Activated naive CD8-positive, alpha-beta T cell treated with anti-CD3 and anti-CD28 coated beads, Interleukin-2, amount 50 U/mL, for 24 hours (primary cell): Measurements from ENCODE around the gene APBB1.
"Not testable (repeated sequence)": the region's sequence is repeated elsewhere in the genome, so short reads cannot be mapped to it uniquely, and the experiment has no call there.

Source experiments
- ATAC-seq: fragments of 150-1000 bp; cut with Tn5 transposase; one replicate; pipeline ENCODE4 v1.10.0; 2021
- DNase-seq: peaks from one replicate; pipeline ENCODE4 v3.0.0; 2021
- H3K27ac Mint-ChIP-seq: one replicate; pipeline ENCODE4 v1.8.0; 2021; ENCODE audit warnings: mild to moderate bottlenecking, mixed read lengths
- H3K27me3 Mint-ChIP-seq: one replicate; pipeline ENCODE4 v1.8.0; 2021; ENCODE audit warnings: mixed read lengths
- H3K36me3 Mint-ChIP-seq: one replicate; pipeline ENCODE4 v1.8.0; 2021; ENCODE audit warnings: low read depth, mixed read lengths
- H3K4me1 Mint-ChIP-seq: one replicate; pipeline ENCODE4 v1.8.0; 2021; ENCODE audit warnings: mixed read lengths
- H3K4me3 Mint-ChIP-seq: one replicate; pipeline ENCODE4 v1.8.0; 2021; ENCODE audit warnings: mild to moderate bottlenecking, moderate library complexity, mixed read lengths
- H3K9me3 Mint-ChIP-seq: one replicate; pipeline ENCODE4 v1.8.0; 2021; ENCODE audit warnings: mixed read lengths

The APBB1 gene

GRCh38 chr11:6405052-6405667 lies 13.7 kb downstream of the APBB1 start:
- DNase-seq = no peak
- Mint-ChIP-seq H3K27ac (no peak overlapping the region), H3K4me1 (peaks cover 72% of the 10 kb centered on the region), H3K27me3 (no peaks in the 10 kb centered on the region), H3K9me3 (no peaks in the 10 kb centered on the region), H3K36me3 (peaks cover 6% of the 10 kb centered on the region), H3K4me3 (no peak overlapping the region)
- no peak for ATAC-seq

- Mint-ChIP-seq H3K36me3 (peaks cover 5% of the 10 kb centered on the region), H3K9me3 (no peaks in the 10 kb centered on the region), H3K27me3 (no peaks in the 10 kb centered on the region), H3K4me1 (peaks cover 72% of the 10 kb centered on the region), H3K4me3 (peak overlapping the region; percentile 13), H3K27ac (no peak overlapping the region)
- DNase-seq (no peak), ATAC-seq (peak; percentile 34)
Observed at GRCh38 chr11:6404342-6405051, 14.4 kb downstream of the APBB1 start.

- Mint-ChIP-seq H3K27me3 (no peaks in the 10 kb centered on the region), H3K36me3 (peaks cover 5% of the 10 kb centered on the region), H3K4me3 (no peak overlapping the region), H3K4me1 (peaks cover 66% of the 10 kb centered on the region), H3K27ac (no peak overlapping the region), H3K9me3 (no peaks in the 10 kb centered on the region)
- DNase-seq (no peak), ATAC-seq (no peak)
Observed at GRCh38 chr11:6403539-6403938, 15.4 kb downstream of the APBB1 start.

- ATAC-seq (peak; percentile 92), DNase-seq (peak; percentile 65)
- peaks cover 2% of the 10 kb centered on the region for H3K36me3 Mint-ChIP-seq
- no peaks in the 10 kb centered on the region for H3K27me3 Mint-ChIP-seq
- H3K4me3 Mint-ChIP-seq = peak overlapping the region; percentile 76
- peaks cover 62% of the 10 kb centered on the region for H3K4me1 Mint-ChIP-seq
- peak overlapping the region; percentile 85 for H3K27ac Mint-ChIP-seq
- H3K9me3 Mint-ChIP-seq = no peaks in the 10 kb centered on the region
Observed at GRCh38 chr11:6402561-6402981, 16.3 kb downstream of the APBB1 start.

- Mint-ChIP-seq H3K27ac (peak overlapping the region; percentile 85), H3K4me1 (peaks cover 57% of the 10 kb centered on the region), H3K9me3 (no peaks in the 10 kb centered on the region), H3K4me3 (peak overlapping the region; percentile 76), H3K36me3 (peaks cover 5% of the 10 kb centered on the region), H3K27me3 (no peaks in the 10 kb centered on the region)
- DNase-seq = peak; percentile 38
- ATAC-seq = peak; percentile 53
Observed at GRCh38 chr11:6402061-6402470, 16.8 kb downstream of the APBB1 start.

GRCh38 chr11:6401464-6401863 lies 17.4 kb downstream of the APBB1 start:
- ATAC-seq = no peak
- DNase-seq = no peak
- H3K4me3 Mint-ChIP-seq = no peak overlapping the region
- no peak overlapping the region for H3K27ac Mint-ChIP-seq
- H3K27me3 Mint-ChIP-seq = no peaks in the 10 kb centered on the region
- H3K9me3 Mint-ChIP-seq = no peaks in the 10 kb centered on the region
- peaks cover 51% of the 10 kb centered on the region for H3K4me1 Mint-ChIP-seq
- peaks cover 5% of the 10 kb centered on the region for H3K36me3 Mint-ChIP-seq

GRCh38 chr11:6400431-6401345 lies 18.2 kb downstream of the APBB1 start:
- ATAC-seq = no peak
- Mint-ChIP-seq H3K36me3 (peaks cover 7% of the 10 kb centered on the region), H3K27me3 (no peaks in the 10 kb centered on the region), H3K4me1 (peaks cover 46% of the 10 kb centered on the region), H3K27ac (no peak overlapping the region), H3K4me3 (no peak overlapping the region), H3K9me3 (no peaks in the 10 kb centered on the region)
- DNase-seq = no peak

GRCh38 chr11:6397636-6398035 lies 21.3 kb downstream of the APBB1 start:
- Mint-ChIP-seq H3K36me3 (peaks cover 10% of the 10 kb centered on the region), H3K4me3 (no peak overlapping the region), H3K27me3 (no peaks in the 10 kb centered on the region), H3K4me1 (peaks cover 27% of the 10 kb centered on the region), H3K27ac (no peak overlapping the region), H3K9me3 (no peaks in the 10 kb centered on the region)
- DNase-seq (no peak), ATAC-seq (no peak)

GRCh38 chr11:6397156-6397555 lies 21.7 kb downstream of the APBB1 start:
- Mint-ChIP-seq H3K4me3 (no peak overlapping the region), H3K27me3 (no peaks in the 10 kb centered on the region), H3K4me1 (peaks cover 23% of the 10 kb centered on the region), H3K9me3 (no peaks in the 10 kb centered on the region), H3K27ac (no peak overlapping the region), H3K36me3 (peaks cover 11% of the 10 kb centered on the region)
- ATAC-seq = no peak
- DNase-seq = no peak

GRCh38 chr11:6395470-6396060 lies 23.3 kb downstream of the APBB1 start:
- no peak overlapping the region for H3K27ac Mint-ChIP-seq
- H3K4me3 Mint-ChIP-seq = no peak overlapping the region
- DNase-seq (no peak), ATAC-seq (no peak)
- H3K36me3 Mint-ChIP-seq = peaks cover 9% of the 10 kb centered on the region
- peaks cover 26% of the 10 kb centered on the region for H3K4me1 Mint-ChIP-seq
- no peaks in the 10 kb centered on the region for H3K9me3 Mint-ChIP-seq
- no peaks in the 10 kb centered on the region for H3K27me3 Mint-ChIP-seq

GRCh38 chr11:6393989-6394670 lies 24.8 kb downstream of the APBB1 start:
- no peak overlapping the region for H3K27ac Mint-ChIP-seq
- no peaks in the 10 kb centered on the region for H3K27me3 Mint-ChIP-seq
- DNase-seq (no peak), ATAC-seq (no peak)
- H3K9me3 Mint-ChIP-seq = no peaks in the 10 kb centered on the region
- H3K4me3 Mint-ChIP-seq = no peak overlapping the region
- H3K4me1 Mint-ChIP-seq = peaks cover 36% of the 10 kb centered on the region
- peaks cover 9% of the 10 kb centered on the region for H3K36me3 Mint-ChIP-seq

GRCh38 chr11:6392251-6392650 lies 26.6 kb downstream of the APBB1 start:
- not testable (repeated sequence) for H3K9me3 Mint-ChIP-seq, H3K27me3 Mint-ChIP-seq, H3K36me3 Mint-ChIP-seq, H3K27ac Mint-ChIP-seq, H3K4me3 Mint-ChIP-seq, DNase-seq, ATAC-seq
- H3K4me1 Mint-ChIP-seq = peaks cover 39% of the 10 kb centered on the region

- Mint-ChIP-seq H3K4me1 (peaks cover 39% of the 10 kb centered on the region), H3K27ac (peak overlapping the region; percentile 49), H3K36me3 (peaks cover 5% of the 10 kb centered on the region), H3K4me3 (peak overlapping the region; percentile 86), H3K27me3 (no peaks in the 10 kb centered on the region), H3K9me3 (no peaks in the 10 kb centered on the region)
- DNase-seq (no peak), ATAC-seq (no peak)
Observed at GRCh38 chr11:6391537-6392134, 27.3 kb downstream of the APBB1 start.
